HG03064 (cell line): ENCODE results near the gene SLC41A3.
"Not testable (repeated sequence)": the region's sequence is repeated elsewhere in the genome, so short reads cannot be mapped to it uniquely, and the experiment has no call there.

ENCODE experiments used
- ATAC-seq: cut with Tn5 transposase; IDR thresholded peaks from one replicate; pipeline ENCODE4 v1.9.1; 2021; ENCODE audit warnings: low read depth; ENCODE audit not compliant: unreplicated experiment

The SLC41A3 gene

DNA sequence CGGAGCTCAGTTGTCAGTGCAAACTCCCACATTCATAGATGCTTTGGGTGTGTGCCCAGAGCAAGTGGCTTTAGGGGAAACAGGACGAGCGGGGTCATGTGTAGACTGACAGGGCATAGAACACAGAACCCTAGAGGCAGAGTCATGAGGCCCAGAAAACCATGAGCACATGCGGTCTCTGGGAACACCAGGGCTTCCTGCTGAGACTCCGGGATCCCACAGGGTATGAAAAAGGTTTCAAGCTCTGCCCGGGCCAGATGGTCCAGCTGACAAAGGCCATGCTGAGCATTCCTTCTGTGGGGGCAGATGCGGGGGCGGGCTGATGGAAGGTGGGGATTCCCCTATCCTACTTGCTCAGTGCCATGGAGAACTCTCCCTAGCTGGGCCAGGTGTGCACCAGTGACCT lies 70.2 kb downstream of the SLC41A3 start:
- no peak for ATAC-seq

- no peak for ATAC-seq
These were observed 74.7 kb downstream of the SLC41A3 start for GRCh38 chr3:126009181-126009580.

DNA sequence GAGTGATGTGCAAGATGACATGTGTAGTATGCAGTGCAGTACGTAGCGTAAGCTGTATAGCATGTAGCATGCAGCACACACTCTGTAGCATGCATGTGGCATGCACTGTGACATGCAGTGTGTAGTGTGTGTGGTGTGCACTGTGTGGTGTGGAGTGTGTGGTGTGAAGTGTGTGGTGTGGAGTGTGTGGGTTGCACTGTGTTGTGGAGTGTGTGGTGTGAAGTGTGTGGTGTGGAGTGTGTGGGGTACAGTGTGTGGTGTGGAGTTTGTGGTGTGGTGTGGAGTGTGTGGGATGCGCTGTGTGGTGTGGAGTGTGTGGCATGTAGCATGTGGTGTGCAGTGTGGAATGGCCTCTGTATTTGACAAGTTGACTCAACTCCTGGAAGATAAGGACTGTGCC lies 75.7 kb downstream of the SLC41A3 start:
- ATAC-seq: no peak

- ATAC-seq: no peak
These were observed 78.0 kb downstream of the SLC41A3 start for GRCh38 chr3:126005951-126006350.

DNA sequence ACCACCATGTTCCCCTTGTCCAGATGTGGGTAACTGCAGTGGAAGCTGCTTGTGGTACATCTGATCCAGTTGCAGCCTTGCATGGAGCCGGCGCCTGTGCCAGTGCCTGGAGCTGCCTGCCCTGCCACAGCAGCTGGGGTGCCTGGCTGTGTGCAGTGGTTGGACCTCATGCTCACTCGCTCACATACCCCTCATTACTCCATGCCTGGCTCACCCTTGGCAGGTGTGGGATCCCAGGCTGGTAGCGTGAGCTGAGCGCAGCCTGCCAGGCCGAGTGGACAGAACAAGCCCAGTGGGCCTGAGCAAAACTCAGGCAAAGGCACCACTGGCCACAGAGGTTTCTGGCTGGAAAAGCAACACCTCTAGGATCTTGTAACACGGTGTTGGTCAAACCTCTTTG lies 79.2 kb downstream of the SLC41A3 start:
- no peak for ATAC-seq

DNA sequence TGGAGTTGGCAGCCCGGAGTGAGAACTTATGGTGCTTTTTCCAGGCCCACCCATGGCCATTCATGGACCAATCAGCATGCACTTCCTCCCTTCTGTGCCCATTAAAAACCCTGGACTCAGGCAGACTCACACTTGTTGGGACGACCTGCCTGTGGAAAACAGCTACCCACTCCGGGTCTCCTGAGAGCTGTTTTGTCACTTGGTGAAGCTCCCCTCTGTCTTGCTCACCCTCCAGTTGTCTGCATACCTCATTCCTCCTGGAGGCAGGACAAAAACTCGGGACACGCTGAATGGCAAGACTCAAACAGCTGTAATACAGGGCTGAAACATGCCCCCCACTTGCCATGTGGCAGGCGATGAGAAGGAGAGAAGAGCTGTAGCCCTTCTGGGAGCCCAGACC lies 79.7 kb downstream of the SLC41A3 start:
- ATAC-seq: no peak

DNA sequence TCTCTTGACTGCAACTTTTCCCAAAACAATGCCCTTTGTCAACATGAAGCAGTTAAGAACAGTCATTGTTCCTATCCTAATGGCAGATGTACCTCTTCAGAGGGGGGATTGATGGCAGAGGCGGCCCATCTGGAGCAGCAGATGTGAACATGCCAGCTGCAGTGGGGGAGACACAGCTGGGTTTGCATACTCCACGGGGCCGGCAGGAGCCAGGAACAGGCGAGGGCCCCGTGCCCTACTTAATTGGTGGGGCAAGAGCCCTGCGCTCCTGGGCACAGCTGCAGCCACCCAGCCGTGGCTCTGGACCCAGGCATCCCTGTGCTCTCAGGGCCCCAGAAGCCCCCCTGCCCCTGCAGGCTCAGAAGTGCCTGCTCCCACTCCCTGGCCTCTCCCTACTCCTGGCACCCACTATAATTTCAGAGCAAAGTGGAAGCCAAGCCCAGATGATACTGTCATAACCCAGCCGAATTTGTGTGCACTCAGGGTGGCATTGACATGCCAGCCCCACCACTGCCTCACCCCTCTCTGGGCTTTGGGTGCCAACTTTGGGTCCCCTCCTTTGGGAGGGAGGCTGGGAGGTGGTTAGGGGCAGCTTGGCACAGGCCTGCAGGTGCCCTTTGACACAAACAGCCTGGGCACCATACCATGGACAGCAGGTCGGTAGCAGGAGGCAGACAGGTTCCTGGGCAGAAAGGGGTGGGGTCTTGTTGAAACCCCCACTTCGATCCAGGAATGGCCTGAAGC lies 80.3 kb downstream of the SLC41A3 start:
- ATAC-seq: no peak

- ATAC-seq: no peak
These were observed 81.7 kb downstream of the SLC41A3 start for GRCh38 chr3:126002189-126002588.

GRCh38 chr3:125996751-125997150 lies 87.2 kb downstream of the SLC41A3 start:
- not testable (repeated sequence) for ATAC-seq

GRCh38 chr3:125990253-125990970 lies 93.5 kb downstream of the SLC41A3 start:
- no peak for ATAC-seq

- not testable (repeated sequence) for ATAC-seq
These were observed 99.0 kb downstream of the SLC41A3 start for GRCh38 chr3:125984951-125985350.

- ATAC-seq: not testable (repeated sequence)
These were observed 106.8 kb downstream of the SLC41A3 start for GRCh38 chr3:125977104-125977503.

GRCh38 chr3:125976003-125976390 lies 107.9 kb downstream of the SLC41A3 start:
- not testable (repeated sequence) for ATAC-seq

GRCh38 chr3:125975245-125976002 lies 108.5 kb downstream of the SLC41A3 start:
- ATAC-seq: not testable (repeated sequence)

GRCh38 chr3:125971997-125972944 lies 111.7 kb downstream of the SLC41A3 start:
- ATAC-seq: not testable (repeated sequence)

DNA sequence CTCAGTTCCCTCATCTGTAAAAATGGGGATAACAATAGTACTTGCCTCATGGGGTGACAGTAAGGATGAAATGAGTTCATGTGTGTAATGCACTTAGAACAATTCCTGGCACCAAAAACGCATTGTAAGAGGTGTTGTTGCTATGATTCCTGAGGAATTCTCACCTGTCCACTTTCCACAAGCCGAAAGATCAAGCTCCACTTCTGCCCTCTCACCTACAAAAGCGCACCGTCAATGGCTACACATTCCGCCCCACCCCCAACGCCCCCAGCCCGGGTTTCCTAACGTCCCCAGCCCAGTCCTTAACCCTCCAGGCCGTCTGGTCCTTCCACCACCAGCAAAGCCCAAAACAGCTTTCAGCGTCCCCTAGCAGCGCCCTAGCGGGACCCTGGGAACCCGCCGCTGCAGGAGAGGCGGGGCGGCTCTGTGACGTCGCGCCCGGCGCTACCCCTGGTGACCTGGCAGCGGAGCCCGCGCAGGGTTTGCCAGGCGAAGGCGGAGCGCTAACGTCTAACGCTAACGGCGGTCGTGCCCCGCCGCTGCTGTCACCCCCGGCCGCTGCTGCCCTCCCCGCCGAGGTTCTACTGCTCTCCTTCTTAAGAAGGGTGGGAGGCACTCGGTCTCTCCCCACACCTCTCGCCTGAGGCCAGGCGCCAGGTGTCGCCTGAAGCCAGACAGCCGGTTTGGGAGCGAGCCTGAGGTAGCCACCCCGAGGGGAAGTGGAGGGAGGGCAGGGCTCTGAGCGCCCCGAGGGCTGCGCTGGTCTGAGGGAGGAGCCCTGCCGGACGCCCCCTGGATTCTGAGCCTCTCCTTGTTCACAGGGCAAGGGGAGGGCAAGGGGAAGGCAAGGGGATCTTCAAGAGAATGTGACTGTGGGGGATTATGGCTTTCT lies 115.0 kb downstream of the SLC41A3 start, which contains the start of gene ROPN1B:
Gene ROPN1B, plus strand, starts transcription at position 478 of the 892 bp plus-strand sequence. CDS start 2,877 bp downstream, outside the sequence.
- not testable (repeated sequence) for ATAC-seq

DNA sequence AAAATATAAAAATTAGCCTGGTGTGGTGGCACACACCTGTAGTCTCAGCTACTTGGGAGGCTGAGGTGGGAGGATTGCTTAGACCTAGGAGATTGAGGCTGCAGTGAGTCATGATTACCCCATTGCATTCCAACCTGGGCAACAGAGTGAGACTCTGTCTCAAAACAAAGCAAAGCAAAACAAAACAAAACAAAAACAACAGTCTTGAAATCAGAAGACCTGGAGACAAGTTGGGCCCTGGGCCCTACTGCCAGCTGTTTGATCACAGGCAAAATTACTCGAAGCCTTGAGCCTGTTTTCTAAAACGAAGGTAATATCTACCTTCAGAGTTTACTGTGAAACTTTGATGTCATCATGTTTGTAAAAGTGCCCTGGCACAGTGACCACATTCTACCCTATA lies 115.8 kb downstream of the SLC41A3 start:
- ATAC-seq: not testable (repeated sequence)

GRCh38 chr3:125967156-125967555 lies 116.8 kb downstream of the SLC41A3 start:
- no peak for ATAC-seq

DNA sequence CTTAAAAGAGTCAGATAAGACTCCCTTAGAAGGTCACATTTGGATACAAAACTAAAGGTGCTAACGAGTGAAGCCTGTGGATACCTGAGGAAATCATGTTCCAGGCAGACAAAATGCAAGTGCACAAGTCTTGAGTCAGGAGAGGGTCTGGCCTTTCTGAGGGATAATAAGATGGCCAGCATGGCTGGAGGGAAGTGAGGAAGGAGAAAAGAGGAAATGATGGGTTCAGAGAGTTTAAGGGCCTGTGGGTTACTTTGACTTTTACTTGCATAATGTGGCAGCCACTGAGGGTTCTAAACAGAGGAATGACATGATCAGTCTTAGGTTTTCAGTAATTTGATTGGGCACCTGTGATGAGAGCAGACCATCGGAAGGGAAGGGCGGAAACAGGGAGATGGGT lies 118.4 kb downstream of the SLC41A3 start:
- ATAC-seq: no peak
